Measurements from ENCODE around the gene SUMO3. TPM values are rescaled to one million over a fixed set of nuclear protein-coding genes. Genes with fewer than 3 reads are reported as not detected.

Gene SUMO3
- total and polyA plus RNA-seq, 2 experiments from 2014 or later: 90.8 to 103 TPM

GRCh38 chr21:44819283-44820243 lies 1.7 kb upstream of the SUMO3 start:
- H3K36me3 Mint-ChIP-seq (ENCODE audit: low read depth): peaks cover 35% of the 10 kb centered on the region
- no peak overlapping the region for H3K27ac Mint-ChIP-seq
- H3K4me3 Mint-ChIP-seq: peak overlapping the region; percentile 48; the same call in 2 of the 3 replicates
- Histone ChIP-seq H3F3A (replicated peaks; ENCODE audit: low read depth) (no peaks in the 10 kb centered on the region), H3K4me1 (ENCODE audit: insufficient read depth) (0 out of 2 replicates have a peak, but pooled peaks cover 4% of the 10 kb centered on the region), H3K79me2 (replicated peaks; ENCODE audit: insufficient read depth) (peaks cover 21% of the 10 kb centered on the region), H3K4me2 (no peak overlapping the region), H4K20me1 (replicated peaks; ENCODE audit: insufficient read depth) (peaks cover 10% of the 10 kb centered on the region), H3K9me2 (ENCODE audit: insufficient read depth) (no peaks in the 10 kb centered on the region), H3K4me3 (no peak overlapping the region), H3K27ac (ENCODE audit: low read depth) (no peak overlapping the region), H3K36me3 (ENCODE audit: insufficient read depth) (0 out of 2 replicates have a peak, but pooled peaks cover 9% of the 10 kb centered on the region), H3K27me3 (ENCODE audit: insufficient read depth) (0 out of 2 replicates have a peak, but pooled peaks cover 8% of the 10 kb centered on the region), H2AFZ (no peak overlapping the region)
- peaks cover 10% of the 10 kb centered on the region for H3K4me1 Mint-ChIP-seq
- DNase-seq (ENCODE audit: low spot score) (no peak), ATAC-seq (no peak)
- H3K27me3 Mint-ChIP-seq (ENCODE audit: insufficient read depth, low read depth, poor library complexity): peaks cover 24% of the 10 kb centered on the region
- peaks cover 52% of the 10 kb centered on the region for H3K9me3 Mint-ChIP-seq
- TF ChIP-seq EZH2 (IDR thresholded peaks at IDR 0.05; ENCODE audit: low read depth, unreplicated experiment) (no peak), EZH2phosphoT487 (IDR thresholded peaks at IDR 0.05; ENCODE audit: unreplicated experiment) (no peak), ETS1 (IDR thresholded peaks at IDR 0.05) (no peak), CREB1 (CRISPR knock-in tag; IDR thresholded peaks at IDR 0.05; ENCODE audit: low read depth) (no peak), CTCF (conservative IDR thresholded peaks at IDR 0.05; ENCODE audit: low read depth in 2 of 2) (no peak), NANOG (IDR thresholded peaks at IDR 0.05; ENCODE audit: borderline replicate concordance) (no peak), JUNB (IDR thresholded peaks at IDR 0.05; ENCODE audit: unreplicated experiment) (no peak), POLR2AphosphoS5 (IDR thresholded peaks at IDR 0.05; ENCODE audit: low read depth) (no peak), ZNF114 (CRISPR knock-in tag; IDR thresholded peaks at IDR 0.05) (no peak), ZNF331 (CRISPR knock-in tag; IDR thresholded peaks at IDR 0.05; ENCODE audit: low read depth) (no peak), REST (IDR thresholded peaks at IDR 0.05; ENCODE audit: unreplicated experiment) (no peak), ZNF462 (CRISPR knock-in tag; IDR thresholded peaks at IDR 0.05) (no peak), STAT1 (IDR thresholded peaks at IDR 0.05; ENCODE audit: unreplicated experiment) (no peak)
